GM12875 (cell line): Measurements from ENCODE around the gene SFMBT2.
"Not testable (repeated sequence)": the region's sequence is repeated elsewhere in the genome, so short reads cannot be mapped to it uniquely, and the experiment has no call there.

ENCODE experiments used
- H3K4me3 ChIP-seq: one replicate; pipeline ENCODE4 v1.5.1; 2011; ENCODE audit warnings: low read depth, low read length, control low read depth
- CTCF ChIP-seq: IDR thresholded peaks from 2 replicates; pipeline ENCODE4 v1.5.1; 2011; ENCODE audit warnings: low read depth, mild to moderate bottlenecking, control low read depth, inconsistent platforms, low read length, moderate library complexity, borderline replicate concordance; ENCODE audit not compliant: insufficient read depth

SFMBT2 gene

GRCh38 chr10:7188456-7189050 is 222.3 kb downstream of the SFMBT2 start:
- no peak overlapping the region for H3K4me3 ChIP-seq
- TF ChIP-seq CTCF = no peak

DNA sequence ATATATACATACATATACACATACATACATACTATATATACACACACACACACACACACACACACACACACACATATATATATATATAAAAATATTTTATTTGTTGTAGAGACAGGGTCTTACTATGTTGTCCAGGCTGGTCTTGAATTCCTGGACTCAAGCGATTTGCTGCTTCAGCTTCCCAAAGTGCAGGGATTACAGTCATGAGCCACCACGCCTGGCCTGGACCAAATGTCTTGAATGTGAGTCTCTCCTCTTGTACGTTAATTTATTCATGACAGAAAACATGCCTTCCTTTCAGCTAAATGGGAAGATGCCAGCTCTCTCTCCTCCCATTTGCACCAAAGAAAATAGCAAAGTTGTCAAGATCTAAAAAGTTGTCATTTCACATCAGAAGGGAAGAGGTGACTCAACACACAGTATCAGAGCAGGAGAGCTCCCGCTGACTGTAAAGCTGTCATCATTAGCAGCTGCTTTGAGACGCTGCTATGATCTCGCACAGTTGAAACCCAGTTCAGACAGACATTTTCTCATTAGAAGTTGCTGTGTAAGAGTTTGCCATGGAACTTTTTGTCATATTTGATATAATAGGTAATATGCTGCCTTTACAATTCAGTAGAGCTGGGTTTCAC is 224.3 kb downstream of the SFMBT2 start:
- no peak for TF ChIP-seq CTCF

DNA sequence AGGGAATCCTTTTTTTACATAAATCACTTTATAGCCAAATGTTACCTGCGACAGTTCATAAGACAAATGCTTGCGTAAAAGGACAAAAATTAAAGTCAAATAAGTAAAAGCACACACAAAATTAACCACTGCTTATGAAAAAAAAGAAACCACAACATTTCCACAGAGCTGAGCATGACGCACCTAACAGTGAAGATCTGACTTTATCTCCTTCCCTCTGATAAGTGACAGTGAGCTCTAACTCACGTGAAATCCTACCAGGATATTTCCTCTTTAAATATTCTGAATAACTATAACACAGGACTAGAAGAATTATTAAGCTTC is 225.5 kb downstream of the SFMBT2 start:
- H3K4me3 ChIP-seq = no peak overlapping the region

More for the DNA sequence above, 224.3 kb downstream of the SFMBT2 start:
- H3K4me3 ChIP-seq = no peak overlapping the region

GRCh38 chr10:7184660-7185366 is 226.0 kb downstream of the SFMBT2 start:
- no peak for TF ChIP-seq CTCF

More for the DNA sequence above, 225.5 kb downstream of the SFMBT2 start:
- no peak for TF ChIP-seq CTCF

GRCh38 chr10:7184116-7184515 is 226.7 kb downstream of the SFMBT2 start:
- not testable (repeated sequence) for H3K4me3 ChIP-seq

More at GRCh38 chr10:7184660-7185366, 226.0 kb downstream of the SFMBT2 start:
- H3K4me3 ChIP-seq = no peak overlapping the region

GRCh38 chr10:7182327-7182726 is 228.5 kb downstream of the SFMBT2 start:
- H3K4me3 ChIP-seq = not testable (repeated sequence)

- no peak for TF ChIP-seq CTCF
- H3K4me3 ChIP-seq = no peak overlapping the region
Observed at GRCh38 chr10:7181420-7181819, 229.4 kb downstream of the SFMBT2 start.

GRCh38 chr10:7179536-7179935 is 231.3 kb downstream of the SFMBT2 start:
- H3K4me3 ChIP-seq = no peak overlapping the region
- TF ChIP-seq CTCF = no peak
